Retinal pigment epithelial cell (primary cell): ENCODE data around the gene F12.

ENCODE experiments used
- DNase-seq: peaks from one replicate; pipeline ENCODE4 v3.0.0-alpha.2; 2010; ENCODE audit warnings: low read depth
- H3K4me3 ChIP-seq: 2 replicates; pipeline ENCODE4 v1.5.1; 2011; ENCODE audit warnings: mild to moderate bottlenecking, low read length, control low read depth, moderate library complexity
- CTCF ChIP-seq: conservative IDR thresholded peaks from 2 replicates; pipeline ENCODE4 v1.5.1; 2011; ENCODE audit warnings: low read depth, low read length, control low read depth, inconsistent platforms

The F12 gene

GRCh38 chr5:177430140-177430951 is 21.0 kb upstream of the F12 start:
- no peak for DNase-seq
- H3K4me3 ChIP-seq: no peak overlapping the region
- TF ChIP-seq CTCF: no peak

GRCh38 chr5:177429248-177430040 is 20.1 kb upstream of the F12 start:
- TF ChIP-seq CTCF: no peak
- H3K4me3 ChIP-seq: no peak overlapping the region
- no peak for DNase-seq

GRCh38 chr5:177428574-177429217 is 19.3 kb upstream of the F12 start:
- no peak overlapping the region for H3K4me3 ChIP-seq
- no peak for TF ChIP-seq CTCF
- DNase-seq: no peak

- DNase-seq: no peak
- no peak for TF ChIP-seq CTCF
- no peak overlapping the region for H3K4me3 ChIP-seq
Observed at GRCh38 chr5:177427919-177428573, 18.7 kb upstream of the F12 start.

- DNase-seq: no peak
- no peak for TF ChIP-seq CTCF
Observed at GRCh38 chr5:177427211-177427822, 18.0 kb upstream of the F12 start.

GRCh38 chr5:177426566-177427210 is 17.3 kb upstream of the F12 start, which contains the start of gene GRK6:
TSS of gene GRK6 (plus strand) at chr5:177426676. CDS start at chr5:177426846, 170 bp downstream.
- DNase-seq: no peak
- TF ChIP-seq CTCF: no peak
- H3K4me3 ChIP-seq: peak within 1 kb of the TSS; percentile 69

More at GRCh38 chr5:177427211-177427822, 18.0 kb upstream of the F12 start:
- peak overlapping the region; percentile 69 for H3K4me3 ChIP-seq
